ENCODE results near the gene ZNF543. TPM values are rescaled to one million over a fixed set of nuclear protein-coding genes. Genes with fewer than 3 reads are reported as not detected.

ZNF543 gene
- total RNA-seq, 1 experiment from 2014 or later, result 8.4 TPM

GRCh38 chr19:57308514-57308913 lies 11.8 kb upstream of the ZNF543 start:
- no peak overlapping the region for H3T11ph ChIP-seq (ENCODE audit: low read length)
- H4K5ac ChIP-seq (ENCODE audit: insufficient read length, low read depth, low read length), result no peak overlapping the region
- peaks cover 3% of the 10 kb centered on the region for H3K79me1 ChIP-seq (ENCODE audit: insufficient read depth, low read depth, low read length, poor library complexity, severe bottlenecking)
- peaks cover 14% of the 10 kb centered on the region for H3K27me3 Mint-ChIP-seq (ENCODE audit: low read depth)
- no peak overlapping the region for H2AK5ac ChIP-seq (ENCODE audit: insufficient read length, low read length)
- H3K4me1 Mint-ChIP-seq, result no peaks in the 10 kb centered on the region
- no peak overlapping the region for H2BK120ac ChIP-seq (ENCODE audit: low read depth, low read length, poor library complexity, severe bottlenecking)
- H3K4me3 Mint-ChIP-seq, result no peak overlapping the region
- H3K27me3 ChIP-seq (ENCODE audit: insufficient read depth, low read length), result no peaks in the 10 kb centered on the region
- no peak overlapping the region for H3K27ac Mint-ChIP-seq
- no peak overlapping the region for H3K23ac ChIP-seq (ENCODE audit: insufficient read length, low read depth, low read length)
- no peaks in the 10 kb centered on the region for H3K79me2 ChIP-seq (ENCODE audit: insufficient read depth, low read length)
- no peaks in the 10 kb centered on the region; a peak in 1 of 5 replicates for H3K9me3 Mint-ChIP-seq
- no peak overlapping the region for H3K27ac ChIP-seq (ENCODE audit: insufficient read length, low read depth, low read length)
- H3K4me1 ChIP-seq (ENCODE audit: insufficient read depth, low read length), result no peaks in the 10 kb centered on the region
- no peak overlapping the region for H3K4ac ChIP-seq (ENCODE audit: low read depth, low read length)
- no peak overlapping the region for H2BK20ac ChIP-seq (ENCODE audit: low read depth, low read length, poor library complexity, severe bottlenecking)
- H3K14ac ChIP-seq (ENCODE audit: insufficient read depth, low read length), result no peak overlapping the region
- H2BK5ac ChIP-seq (ENCODE audit: insufficient read length, low read length), result no peak overlapping the region
- no peak overlapping the region for H2BK12ac ChIP-seq (ENCODE audit: insufficient read length, low read depth, low read length)
- H3K56ac ChIP-seq (ENCODE audit: insufficient read length, low read depth, low read length), result no peak overlapping the region
- no peak overlapping the region for H3K18ac ChIP-seq (ENCODE audit: insufficient read length, low read depth, low read length)
- H3K9me3 ChIP-seq (ENCODE audit: control insufficient read depth, low read depth, low read length), result no peaks in the 10 kb centered on the region
- H2AFZ ChIP-seq (ENCODE audit: low read length), result no peak overlapping the region
- H3K4me2 ChIP-seq (ENCODE audit: insufficient read depth, insufficient read length, low read length), result no peak overlapping the region
- H3K36me3 Mint-ChIP-seq (ENCODE audit: insufficient read depth in 1 of 3, low read depth in 3 of 3), result peaks cover 0 to 6% (median 0%) of the 10 kb centered on the region in 3 experiments; a peak in 3 of 7 replicates
- no peaks in the 10 kb centered on the region for H4K20me1 ChIP-seq (ENCODE audit: control insufficient read depth, insufficient read depth, insufficient read length)
- H3K9ac ChIP-seq (ENCODE audit: extremely low read depth, insufficient read length, low read length), result no peak overlapping the region
- H3K23me2 ChIP-seq (ENCODE audit: insufficient read length, low read depth, low read length, poor library complexity, severe bottlenecking), result no peaks in the 10 kb centered on the region
- no peak overlapping the region for H4K91ac ChIP-seq (ENCODE audit: insufficient read length, low read depth, low read length)
- no peak overlapping the region for H2BK15ac ChIP-seq (ENCODE audit: low read depth, low read length)
- H4K8ac ChIP-seq (replicated peaks; ENCODE audit: insufficient read length, low read depth, low read length), result no peak overlapping the region
- DNase-seq, result no peak
- TF ChIP-seq, protein P1, sequence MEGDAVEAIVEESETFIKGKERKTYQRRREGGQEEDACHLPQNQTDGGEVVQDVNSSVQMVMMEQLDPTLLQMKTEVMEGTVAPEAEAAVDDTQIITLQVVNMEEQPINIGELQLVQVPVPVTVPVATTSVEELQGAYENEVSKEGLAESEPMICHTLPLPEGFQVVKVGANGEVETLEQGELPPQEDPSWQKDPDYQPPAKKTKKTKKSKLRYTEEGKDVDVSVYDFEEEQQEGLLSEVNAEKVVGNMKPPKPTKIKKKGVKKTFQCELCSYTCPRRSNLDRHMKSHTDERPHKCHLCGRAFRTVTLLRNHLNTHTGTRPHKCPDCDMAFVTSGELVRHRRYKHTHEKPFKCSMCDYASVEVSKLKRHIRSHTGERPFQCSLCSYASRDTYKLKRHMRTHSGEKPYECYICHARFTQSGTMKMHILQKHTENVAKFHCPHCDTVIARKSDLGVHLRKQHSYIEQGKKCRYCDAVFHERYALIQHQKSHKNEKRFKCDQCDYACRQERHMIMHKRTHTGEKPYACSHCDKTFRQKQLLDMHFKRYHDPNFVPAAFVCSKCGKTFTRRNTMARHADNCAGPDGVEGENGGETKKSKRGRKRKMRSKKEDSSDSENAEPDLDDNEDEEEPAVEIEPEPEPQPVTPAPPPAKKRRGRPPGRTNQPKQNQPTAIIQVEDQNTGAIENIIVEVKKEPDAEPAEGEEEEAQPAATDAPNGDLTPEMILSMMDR (conservative IDR thresholded peaks at IDR 0.05), result no peak

Measured in H9 (cell line).